ENCODE results near the gene SLC25A24. TPM values are rescaled to one million over a fixed set of nuclear protein-coding genes. Genes with fewer than 3 reads are reported as not detected.

The SLC25A24 gene
- total and polyA plus RNA-seq, 9 of the 15 experiments (the other 6 are each of a cell fraction or from before 2014, with no cell fraction given): 6.9 to 34.9 (median 25.4) TPM

DNA sequence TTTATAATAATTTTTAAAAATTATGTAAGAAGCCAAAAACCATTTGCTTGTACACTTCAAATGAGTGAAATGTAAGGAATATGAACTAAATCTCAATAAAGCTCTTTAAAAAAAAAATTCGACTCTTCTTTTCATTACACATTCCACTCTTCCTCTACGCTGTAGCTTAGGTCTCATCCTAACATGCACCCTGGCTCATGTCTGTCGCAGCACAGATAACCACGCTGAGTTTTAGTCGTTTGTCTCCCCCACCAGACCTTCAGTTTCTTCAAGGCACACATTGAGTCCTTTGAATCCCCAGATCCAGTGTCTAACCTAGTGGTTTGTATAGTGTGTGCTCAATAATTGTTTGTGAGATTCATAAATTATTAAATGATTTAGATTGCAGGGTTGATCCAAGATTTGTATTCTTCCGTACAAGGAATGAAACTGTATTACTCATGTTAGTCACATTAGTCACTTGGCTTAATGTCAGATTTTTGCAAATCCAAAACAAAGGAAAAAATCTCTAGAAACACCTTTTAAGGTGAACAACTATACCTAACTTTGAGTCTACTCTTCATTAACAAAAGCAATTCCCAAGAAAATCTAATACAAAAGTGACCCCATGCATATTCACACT is 57.3 kb downstream of the SLC25A24 start (continued):
- TF ChIP-seq, protein P1, sequence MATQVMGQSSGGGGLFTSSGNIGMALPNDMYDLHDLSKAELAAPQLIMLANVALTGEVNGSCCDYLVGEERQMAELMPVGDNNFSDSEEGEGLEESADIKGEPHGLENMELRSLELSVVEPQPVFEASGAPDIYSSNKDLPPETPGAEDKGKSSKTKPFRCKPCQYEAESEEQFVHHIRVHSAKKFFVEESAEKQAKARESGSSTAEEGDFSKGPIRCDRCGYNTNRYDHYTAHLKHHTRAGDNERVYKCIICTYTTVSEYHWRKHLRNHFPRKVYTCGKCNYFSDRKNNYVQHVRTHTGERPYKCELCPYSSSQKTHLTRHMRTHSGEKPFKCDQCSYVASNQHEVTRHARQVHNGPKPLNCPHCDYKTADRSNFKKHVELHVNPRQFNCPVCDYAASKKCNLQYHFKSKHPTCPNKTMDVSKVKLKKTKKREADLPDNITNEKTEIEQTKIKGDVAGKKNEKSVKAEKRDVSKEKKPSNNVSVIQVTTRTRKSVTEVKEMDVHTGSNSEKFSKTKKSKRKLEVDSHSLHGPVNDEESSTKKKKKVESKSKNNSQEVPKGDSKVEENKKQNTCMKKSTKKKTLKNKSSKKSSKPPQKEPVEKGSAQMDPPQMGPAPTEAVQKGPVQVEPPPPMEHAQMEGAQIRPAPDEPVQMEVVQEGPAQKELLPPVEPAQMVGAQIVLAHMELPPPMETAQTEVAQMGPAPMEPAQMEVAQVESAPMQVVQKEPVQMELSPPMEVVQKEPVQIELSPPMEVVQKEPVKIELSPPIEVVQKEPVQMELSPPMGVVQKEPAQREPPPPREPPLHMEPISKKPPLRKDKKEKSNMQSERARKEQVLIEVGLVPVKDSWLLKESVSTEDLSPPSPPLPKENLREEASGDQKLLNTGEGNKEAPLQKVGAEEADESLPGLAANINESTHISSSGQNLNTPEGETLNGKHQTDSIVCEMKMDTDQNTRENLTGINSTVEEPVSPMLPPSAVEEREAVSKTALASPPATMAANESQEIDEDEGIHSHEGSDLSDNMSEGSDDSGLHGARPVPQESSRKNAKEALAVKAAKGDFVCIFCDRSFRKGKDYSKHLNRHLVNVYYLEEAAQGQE (IDR thresholded peaks at IDR 0.05; ENCODE audit: borderline replicate concordance): no peak
- TF ChIP-seq, protein P1 (CRISPR knock-in tag; IDR thresholded peaks at IDR 0.05; ENCODE audit: low read depth): no peak
- TF ChIP-seq, protein P2, sequence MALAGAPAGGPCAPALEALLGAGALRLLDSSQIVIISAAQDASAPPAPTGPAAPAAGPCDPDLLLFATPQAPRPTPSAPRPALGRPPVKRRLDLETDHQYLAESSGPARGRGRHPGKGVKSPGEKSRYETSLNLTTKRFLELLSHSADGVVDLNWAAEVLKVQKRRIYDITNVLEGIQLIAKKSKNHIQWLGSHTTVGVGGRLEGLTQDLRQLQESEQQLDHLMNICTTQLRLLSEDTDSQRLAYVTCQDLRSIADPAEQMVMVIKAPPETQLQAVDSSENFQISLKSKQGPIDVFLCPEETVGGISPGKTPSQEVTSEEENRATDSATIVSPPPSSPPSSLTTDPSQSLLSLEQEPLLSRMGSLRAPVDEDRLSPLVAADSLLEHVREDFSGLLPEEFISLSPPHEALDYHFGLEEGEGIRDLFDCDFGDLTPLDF (CRISPR knock-in tag; IDR thresholded peaks at IDR 0.05): no peak
- TF ChIP-seq ZNF583 (CRISPR knock-in tag; IDR thresholded peaks at IDR 0.05) (no peak), CBFA2T3 (IDR thresholded peaks at IDR 0.05) (peak; percentile 37; the same call in 1 of the 2 replicates), RAD21 (CRISPR knock-in tag; conservative IDR thresholded peaks at IDR 0.05 in 1 of 2, IDR thresholded peaks at IDR 0.05 in 1 of 2) (0 out of 4 replicates have a peak, but pooled peaks of 1 of the 2 experiments have one; percentile 7), FOXP1 (CRISPR knock-in tag; IDR thresholded peaks at IDR 0.05) (no peak)

Measured in K562 (cell line).